GM21515 (cell line): Measurements from ENCODE around the gene RPS16.

ENCODE experiments used
- ATAC-seq: cut with Tn5 transposase; IDR thresholded peaks from one replicate; pipeline ENCODE4 v1.9.1; 2021; ENCODE audit not compliant: unreplicated experiment

RPS16 gene

GRCh38 chr19:39423258-39424086 is 12.3 kb downstream of the RPS16 start:
- no peak for ATAC-seq

GRCh38 chr19:39422020-39422419 is 13.7 kb downstream of the RPS16 start:
- ATAC-seq: no peak

GRCh38 chr19:39420769-39421168 is 15.0 kb downstream of the RPS16 start:
- no peak for ATAC-seq

GRCh38 chr19:39419003-39419402 is 16.7 kb downstream of the RPS16 start:
- no peak for ATAC-seq

GRCh38 chr19:39417463-39418181 is 18.1 kb downstream of the RPS16 start:
- ATAC-seq: no peak

GRCh38 chr19:39416152-39417120 is 19.3 kb downstream of the RPS16 start:
- no peak for ATAC-seq

- ATAC-seq: no peak
Observed at GRCh38 chr19:39415111-39416046, 20.4 kb downstream of the RPS16 start.

GRCh38 chr19:39413911-39414608 is 21.7 kb downstream of the RPS16 start:
- ATAC-seq: no peak

- no peak for ATAC-seq
Observed at GRCh38 chr19:39413272-39413910, 22.4 kb downstream of the RPS16 start.

GRCh38 chr19:39412867-39413271 is 22.9 kb downstream of the RPS16 start:
- no peak for ATAC-seq

GRCh38 chr19:39412100-39412866 is 23.5 kb downstream of the RPS16 start, which contains the start of gene PLEKHG2:
PLEKHG2 (plus strand) TSS chr19:39412669; CDS start chr19:39414087, 1,418 bp downstream.
- peak; percentile 41 for ATAC-seq

- peak; percentile 15 for ATAC-seq
Observed at GRCh38 chr19:39411832-39412099, 24.0 kb downstream of the RPS16 start.

- ATAC-seq: no peak
Observed at GRCh38 chr19:39411081-39411831, 24.5 kb downstream of the RPS16 start.

GRCh38 chr19:39410831-39411080 is 25.0 kb downstream of the RPS16 start:
- no peak for ATAC-seq

- no peak for ATAC-seq
Observed at GRCh38 chr19:39410017-39410830, 25.5 kb downstream of the RPS16 start.

- ATAC-seq: no peak
Observed at GRCh38 chr19:39409208-39410016, 26.3 kb downstream of the RPS16 start.
